Posterior vena cava (tissue), 2 donors: ENCODE measurements around the gene LTBP1. TPM values are rescaled to one million over a fixed set of nuclear protein-coding genes. Genes with fewer than 3 reads are reported as not detected.

Experiments used
- DNase-seq: peaks from one replicate; pipeline ENCODE4 v3.0.0-alpha.2; 2020; ENCODE audit warnings: low spot score
- intact Hi-C, 2 donors: fragments of 100-400 bp; cut with DNase I; formaldehyde crosslinking; loops; one replicate each; pipeline versions ENCODE4 v1.14.1 to v1.14.2; 2022 to 2023
- total RNA-seq, 2 donors: library from RNA; stranded (reverse); fragmentation: NEBNext Ultra II Directional; extraction: Animal tissue kit (Norgen Biotek cat#: 25700); gene quantifications; one replicate each; pipeline ENCODE4 v1.2.1, GENCODE V29; 2021
- donor health status: DM: yes; HTN: yes; CAD: no.
- donor health status: DM: yes; HTN: yes; CAD: no.

LTBP1 gene
- total RNA-seq, 2 donors from 2014 or later, result 206 to 235 TPM

GRCh38 chr2:32925976-32926707, 20.6 kb upstream of the LTBP1 start:
- intact Hi-C loops, result loop anchor here in 1 of 2 donors (5.0 kb wide), 1 partner anchor 749 kb away; no protein-coding TSS in a partner anchor
- DNase-seq, result no peak

DNA sequence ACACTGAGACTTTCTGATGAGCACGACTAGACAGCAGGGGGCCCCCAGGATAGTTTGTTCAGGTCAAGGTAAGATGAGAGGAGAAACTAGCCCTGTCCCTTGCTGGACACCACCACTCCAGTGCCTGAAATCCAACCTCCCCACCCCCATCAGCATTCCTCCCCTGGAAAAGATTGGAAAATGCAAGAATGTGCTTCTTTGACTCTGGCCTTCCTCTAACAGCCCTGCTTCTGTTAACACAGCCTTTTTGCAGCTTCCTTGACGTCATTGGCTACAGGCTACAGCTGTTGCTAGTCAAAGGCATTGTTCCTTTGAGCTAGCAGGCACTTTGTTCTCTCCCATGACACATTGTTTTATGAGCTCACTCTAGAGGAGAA, 20.1 kb upstream of the LTBP1 start:
- DNase-seq, result no peak
- intact Hi-C loops, result loop anchor here in 1 of 2 donors (5.0 kb wide), 1 partner anchor 749 kb away; no protein-coding TSS in a partner anchor

DNA sequence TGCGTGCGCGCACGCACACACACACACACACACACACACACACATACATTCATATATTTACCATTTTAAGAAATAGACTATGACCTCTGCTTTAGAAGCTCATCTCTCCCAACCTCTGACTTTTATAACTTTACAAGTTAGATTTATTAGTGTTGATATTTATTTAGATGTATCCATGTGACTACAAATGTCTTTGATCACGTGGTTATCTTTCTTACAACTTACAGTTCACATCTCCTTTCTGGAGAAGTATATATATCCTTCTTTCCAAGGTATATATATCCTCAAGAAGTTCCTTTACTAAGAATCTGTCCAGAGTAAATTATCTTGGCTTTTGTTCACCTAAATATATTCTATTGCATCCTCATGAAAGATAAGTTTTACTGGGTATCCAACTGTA, 16.3 kb upstream of the LTBP1 start:
- intact Hi-C loops, result no loop called here
- DNase-seq, result no peak

GRCh38 chr2:32931519-32931918, 15.2 kb upstream of the LTBP1 start:
- DNase-seq, result no peak
- intact Hi-C loops, result no loop called here

DNA sequence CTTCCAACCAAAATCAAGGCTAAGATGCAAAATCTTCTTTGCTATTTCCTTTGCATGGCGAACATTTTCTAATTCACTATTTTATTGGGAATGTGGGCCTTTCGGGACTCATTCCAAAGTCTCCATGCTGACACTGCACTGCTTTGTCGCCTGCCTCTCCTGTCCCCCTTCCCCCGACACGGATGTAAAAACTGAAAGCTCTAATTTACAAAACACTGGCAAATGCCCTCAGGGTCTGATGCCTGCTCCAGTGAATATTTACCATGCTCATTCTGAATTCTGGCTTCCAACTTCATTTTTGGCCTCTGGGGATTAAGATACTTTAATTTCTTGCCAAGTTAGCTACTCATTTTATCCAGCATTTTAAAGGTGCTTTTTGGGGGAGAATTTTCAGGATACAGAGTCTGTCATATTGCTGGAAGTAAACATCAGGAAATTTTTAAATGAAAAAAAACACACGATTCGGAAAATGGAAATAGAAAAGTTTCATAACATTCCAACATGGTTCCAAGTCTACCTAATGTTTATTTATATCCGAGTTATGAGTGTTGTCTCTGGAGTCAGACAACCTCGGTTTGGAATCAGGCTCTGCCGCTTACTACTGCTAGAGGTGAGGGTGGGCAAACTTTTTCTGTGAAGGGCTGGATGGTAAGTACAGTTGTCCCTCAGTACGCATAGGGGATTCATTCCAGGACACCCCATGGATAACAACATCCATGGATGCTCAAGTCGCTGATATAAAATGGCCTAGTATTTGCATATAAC, 14.6 kb upstream of the LTBP1 start:
- DNase-seq, result no peak

DNA sequence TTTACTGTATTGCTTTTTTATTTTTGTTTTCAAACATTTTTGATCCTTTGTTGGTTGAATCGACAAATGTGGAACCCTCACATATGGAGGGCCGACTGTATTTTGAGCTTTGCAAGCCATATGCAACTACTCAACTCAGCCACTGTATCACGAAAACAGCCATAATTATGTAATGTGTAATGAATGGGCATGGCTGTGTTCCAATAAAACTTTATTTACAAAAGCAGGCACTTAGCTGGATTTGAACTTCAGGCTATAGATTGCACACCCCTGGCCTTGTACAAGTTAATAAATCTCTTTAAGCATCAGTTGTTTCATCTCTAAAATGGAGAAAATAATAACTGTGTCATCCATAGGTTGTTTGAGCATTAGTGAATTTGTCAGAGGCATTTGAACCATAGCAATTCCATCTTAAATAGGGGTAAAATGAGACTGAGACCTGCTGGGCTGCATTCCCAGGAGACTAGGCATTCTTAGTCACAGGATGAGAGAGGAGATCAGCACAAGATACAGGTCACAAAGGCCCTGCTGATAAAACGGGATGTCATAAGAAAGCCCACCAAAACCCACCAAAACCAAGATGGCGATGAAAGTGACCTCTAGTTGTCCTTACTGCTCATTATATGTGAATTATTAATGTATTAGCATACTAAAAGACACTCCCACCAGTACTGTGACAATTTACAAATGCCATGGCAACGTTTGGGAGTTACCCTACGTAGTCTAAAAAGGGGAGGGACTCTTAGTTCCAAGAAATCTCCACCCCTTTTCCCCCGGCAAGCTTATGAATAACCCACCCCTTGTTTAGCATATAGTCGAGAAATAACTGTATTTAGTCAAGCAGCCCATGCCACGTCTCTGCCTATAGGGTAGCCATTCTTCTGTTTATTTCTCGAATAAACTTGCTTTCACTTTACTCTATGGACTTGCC, 13.7 kb upstream of the LTBP1 start:
- intact Hi-C loops, result no loop called here
- no peak for DNase-seq

More for the DNA sequence above, 14.6 kb upstream of the LTBP1 start:
- intact Hi-C loops, result no loop called here

DNA sequence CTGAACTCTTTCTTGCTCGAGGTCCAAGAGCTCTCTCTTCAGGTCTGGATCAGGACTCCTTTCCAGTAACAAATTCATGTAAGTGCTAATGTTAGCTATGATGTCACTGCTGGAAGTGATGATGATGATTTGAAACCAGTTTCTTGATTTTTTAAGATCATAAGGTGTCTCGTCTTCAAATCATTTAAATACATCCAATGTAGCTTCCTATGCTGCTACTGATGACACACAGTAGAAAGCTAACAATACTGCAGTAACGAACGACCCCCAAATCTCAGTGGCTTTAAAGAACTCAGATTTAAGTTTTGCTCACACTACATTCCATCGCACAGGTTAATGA, 13.0 kb upstream of the LTBP1 start:
- intact Hi-C loops, result no loop called here
- DNase-seq, result no peak

DNA sequence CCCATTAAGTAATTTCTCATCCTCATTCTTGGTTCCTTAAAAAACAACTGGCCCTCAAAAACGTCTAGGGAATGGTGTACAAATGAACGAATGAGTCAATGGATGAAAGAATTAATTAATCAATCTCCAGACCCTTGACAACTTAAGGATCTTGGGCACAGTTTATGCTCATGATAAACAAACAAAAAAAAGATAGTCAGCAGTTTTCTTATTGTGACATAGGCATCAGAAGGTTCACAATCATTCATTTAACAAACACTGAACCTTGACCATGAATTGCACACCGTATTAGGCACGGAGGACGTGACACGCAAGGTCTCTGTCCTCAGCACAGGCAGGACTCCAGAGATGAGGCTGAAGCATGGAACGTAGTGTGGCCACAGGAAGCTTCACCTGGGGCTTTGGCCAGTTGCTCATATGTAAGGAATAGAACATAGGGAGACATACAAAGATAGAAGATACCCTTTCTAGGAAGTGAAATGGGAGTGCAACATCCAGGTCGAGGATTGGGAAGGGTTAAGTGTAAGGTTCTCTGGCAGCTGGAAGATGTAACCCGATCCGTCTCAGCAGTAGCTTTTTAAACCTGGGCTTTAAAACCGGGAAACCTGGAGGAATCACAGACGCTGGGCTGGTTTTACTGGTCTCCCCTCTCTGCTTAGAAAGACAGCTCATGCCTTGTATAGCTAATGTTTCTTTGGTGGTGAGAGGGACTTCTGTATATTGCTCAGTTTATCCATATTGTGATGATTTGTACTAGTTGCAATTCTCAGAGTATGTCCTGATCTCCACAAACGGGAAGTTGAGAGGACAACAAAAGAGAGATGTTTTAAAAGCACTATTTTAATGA, 8.9 kb upstream of the LTBP1 start:
- intact Hi-C loops, result no loop called here
- DNase-seq, result no peak

DNA sequence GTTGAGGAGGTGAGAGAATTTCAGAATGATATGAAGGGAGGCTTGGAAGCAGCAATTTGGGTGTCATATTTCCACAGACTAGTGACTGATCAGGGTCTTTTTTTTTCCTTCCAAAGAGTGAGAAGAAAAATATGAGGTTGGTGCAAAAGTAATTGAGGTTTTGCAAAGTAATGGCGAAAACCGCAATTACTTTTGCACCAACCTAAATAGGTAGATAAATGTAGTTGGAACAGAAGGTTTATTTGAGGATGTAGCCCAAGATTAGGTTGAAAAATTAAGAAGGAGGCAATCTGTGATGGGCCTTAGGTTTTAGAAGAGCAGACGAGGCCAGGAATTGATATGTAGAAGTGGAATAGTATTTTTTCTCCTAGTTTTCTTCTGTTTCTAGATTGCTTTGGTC, 7.8 kb upstream of the LTBP1 start:
- no peak for DNase-seq
- intact Hi-C loops, result no loop called here

GRCh38 chr2:32940316-32940997, 6.3 kb upstream of the LTBP1 start:
- intact Hi-C loops, result no loop called here
- no peak for DNase-seq

GRCh38 chr2:32941944-32942690, 4.6 kb upstream of the LTBP1 start:
- DNase-seq, result no peak
- intact Hi-C loops, result no loop called here

DNA sequence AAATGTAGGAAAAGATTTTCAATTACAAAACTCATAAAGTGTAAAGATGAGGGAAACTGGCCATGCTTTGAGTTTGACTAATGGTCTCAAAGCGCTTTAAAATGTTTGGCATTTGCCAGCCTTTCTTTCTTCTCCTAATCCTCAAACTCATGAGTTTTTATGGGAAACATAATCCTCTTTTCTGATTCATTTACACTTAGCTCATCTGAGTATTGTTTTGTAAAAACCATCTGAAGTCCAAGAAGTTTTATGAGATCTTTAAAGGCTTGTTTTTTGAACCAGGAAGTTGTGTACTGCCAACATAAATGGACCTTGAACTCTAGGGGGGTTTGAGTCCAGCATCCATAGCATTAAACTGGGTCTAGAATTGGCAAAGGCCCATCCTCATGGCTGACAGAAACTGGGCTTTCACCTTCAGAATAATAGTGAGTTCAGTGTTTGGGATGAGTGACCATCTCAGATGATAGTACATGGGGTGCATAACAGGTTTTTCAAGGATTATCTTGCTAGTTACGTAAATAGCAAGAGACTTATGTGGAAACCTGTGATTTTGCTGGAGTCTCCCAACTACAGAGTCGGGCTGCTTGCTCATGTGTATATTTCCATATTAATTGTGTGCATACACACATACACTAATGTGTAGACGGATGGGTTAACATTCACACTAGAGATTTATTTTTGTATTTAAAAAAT, 3.8 kb upstream of the LTBP1 start:
- no peak for DNase-seq

GRCh38 chr2:32945286-32945685, 1.5 kb upstream of the LTBP1 start:
- intact Hi-C loops, result loop anchor here in 1 of 2 donors (5.0 kb wide), 1 partner anchor 173 kb away; no protein-coding TSS in a partner anchor
- DNase-seq, result no peak

More for the DNA sequence above, 3.8 kb upstream of the LTBP1 start:
- intact Hi-C loops, result no loop called here

GRCh38 chr2:32947076-32947483, 327 bp downstream of the LTBP1 start:
- intact Hi-C loops, result loop anchor here in 1 of 2 donors (5.0 kb wide), 1 partner anchor 175 kb away; no protein-coding TSS in a partner anchor
- no peak for DNase-seq

- intact Hi-C loops, result loop anchor here in 1 of 2 donors (5.0 kb wide), 1 partner anchor 175 kb away; no protein-coding TSS in a partner anchor
- DNase-seq, result no peak
Measured at GRCh38 chr2:32947484-32948143, 861 bp downstream of the LTBP1 start.

DNA sequence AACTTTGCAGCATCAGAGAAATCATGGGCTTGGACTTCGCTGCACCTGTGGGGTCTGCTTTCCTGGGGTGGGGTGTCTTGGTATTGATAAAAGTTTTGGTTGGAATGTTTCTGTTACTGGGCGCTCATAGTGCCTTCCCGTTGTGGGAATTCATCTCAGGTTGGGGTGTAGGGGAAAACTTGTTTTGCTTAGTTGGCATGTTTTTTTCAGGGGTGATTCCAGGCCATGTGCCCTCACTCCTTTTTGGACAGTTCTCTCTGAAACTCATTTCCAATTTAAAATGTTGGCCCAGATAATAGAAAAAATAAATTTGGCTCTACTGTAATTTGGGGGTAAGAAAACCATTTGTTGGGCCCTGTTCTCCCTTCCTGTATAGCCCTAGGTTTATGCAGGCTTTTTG, 1.5 kb downstream of the LTBP1 start:
- DNase-seq, result no peak
- intact Hi-C loops, result loop anchor here in 1 of 2 donors (5.0 kb wide), 1 partner anchor 176 kb away; no protein-coding TSS in a partner anchor
